GM04504 (cell line): ENCODE data around the gene THTPA.

ENCODE experiments used
- DNase-seq: peaks from one replicate; pipeline ENCODE4 v3.0.0-alpha.2; 2012; ENCODE audit warnings: low read depth

Gene THTPA

DNA sequence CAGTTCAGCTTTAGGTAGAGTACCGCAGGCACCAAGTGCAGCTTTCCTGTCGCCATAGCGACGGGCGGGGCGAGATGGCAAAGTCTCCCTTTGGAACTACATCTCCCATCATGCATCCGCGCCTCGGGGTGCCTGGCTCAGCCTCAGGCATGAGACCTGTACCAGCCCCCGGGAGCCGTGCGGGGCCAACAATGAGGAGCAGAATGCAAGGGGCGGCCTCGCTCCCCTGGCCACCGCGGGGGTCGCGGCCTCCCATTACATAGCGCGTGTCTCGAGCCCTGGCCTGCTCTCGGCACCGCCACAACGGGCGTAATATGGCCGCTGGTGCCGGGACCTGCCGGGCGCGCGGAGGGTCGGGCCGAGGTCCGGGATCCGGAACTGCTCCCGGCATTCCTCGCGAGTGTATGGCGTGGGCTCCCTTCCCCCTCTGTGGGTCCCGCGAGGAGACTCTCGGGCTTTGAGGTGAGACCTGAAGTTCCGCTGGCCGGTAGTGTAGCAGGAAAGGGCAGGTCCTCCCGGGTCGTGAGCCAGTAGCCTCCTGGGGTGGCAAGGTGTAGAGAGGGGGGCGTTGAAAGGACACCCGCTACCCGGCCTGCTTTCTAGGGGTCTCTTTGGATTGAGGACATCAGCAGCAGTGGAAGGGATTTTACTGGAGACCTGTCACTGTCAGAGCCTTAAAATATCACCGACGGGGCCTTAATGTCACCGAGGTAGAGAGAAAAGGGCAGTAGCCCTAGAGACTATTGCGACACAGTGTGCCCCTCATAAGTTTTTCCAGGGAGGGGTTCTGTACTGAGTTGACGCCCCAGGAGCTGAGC lies at the start of gene THTPA:
TSS of gene THTPA (plus strand) at position 390 of the 818 bp plus-strand sequence. CDS start 487 bp downstream, outside the sequence.
- peak; percentile 81 for DNase-seq

DNA sequence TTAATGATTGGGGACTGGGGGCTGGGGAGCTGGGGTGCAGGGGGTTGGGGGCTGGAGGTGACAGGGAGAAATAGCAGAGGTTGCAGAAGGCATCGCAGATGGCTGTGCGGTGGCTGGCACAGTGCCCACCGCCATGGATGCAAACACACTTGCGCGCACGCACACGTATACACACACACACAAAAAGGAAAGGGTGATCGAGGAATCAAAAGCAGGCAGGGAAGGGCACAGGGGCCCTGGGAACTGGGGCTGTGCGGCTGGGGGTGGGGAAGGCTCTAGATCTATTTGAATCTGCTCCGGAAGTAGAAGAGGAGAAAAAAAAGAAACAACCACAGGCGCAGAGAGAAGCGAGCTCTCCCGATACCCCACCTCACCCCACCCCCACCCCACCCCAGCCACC lies 43.9 kb upstream of the THTPA start:
- DNase-seq = no peak

DNA sequence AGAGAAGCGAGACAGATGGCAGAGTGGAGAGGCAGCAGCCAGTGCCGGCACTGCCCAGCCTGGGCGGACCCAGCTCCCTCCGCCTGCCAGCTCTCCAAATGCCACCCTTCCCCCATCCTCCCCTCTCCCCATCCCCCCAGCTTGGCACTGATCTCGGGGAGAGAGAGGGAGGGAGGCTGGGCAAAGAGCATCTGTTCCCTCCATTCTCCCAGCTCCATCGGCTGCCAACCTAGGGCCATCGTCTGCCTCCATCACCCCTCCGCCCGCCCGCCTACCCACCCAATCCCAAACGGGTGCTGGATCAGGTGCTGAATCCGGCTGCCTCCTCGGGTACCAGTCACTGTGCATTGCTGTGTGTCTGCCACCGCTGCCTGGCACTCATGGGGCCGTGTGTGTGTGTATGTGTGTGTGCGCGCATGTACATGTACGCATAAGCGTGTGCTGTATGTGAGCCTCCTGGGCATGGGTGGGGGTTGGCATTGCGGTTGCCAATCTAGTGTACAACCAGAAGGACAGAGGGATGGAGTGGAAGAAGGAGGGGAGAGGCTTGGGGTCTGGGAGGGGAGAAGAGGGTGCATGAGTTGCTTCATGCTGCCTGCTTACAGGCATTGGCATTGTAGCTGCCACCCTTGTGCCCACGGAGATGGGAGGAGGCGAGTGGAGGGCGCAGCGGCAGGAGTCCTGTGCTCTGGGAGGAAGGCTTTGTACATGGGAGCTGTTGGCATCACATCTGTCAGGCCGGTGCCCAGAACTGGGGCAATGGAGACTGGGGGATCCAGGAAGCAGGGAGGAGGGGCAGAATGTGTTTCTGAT lies 42.9 kb upstream of the THTPA start:
- DNase-seq = no peak

GRCh38 chr14:23513818-23514643 lies 42.0 kb upstream of the THTPA start:
- DNase-seq = no peak

DNA sequence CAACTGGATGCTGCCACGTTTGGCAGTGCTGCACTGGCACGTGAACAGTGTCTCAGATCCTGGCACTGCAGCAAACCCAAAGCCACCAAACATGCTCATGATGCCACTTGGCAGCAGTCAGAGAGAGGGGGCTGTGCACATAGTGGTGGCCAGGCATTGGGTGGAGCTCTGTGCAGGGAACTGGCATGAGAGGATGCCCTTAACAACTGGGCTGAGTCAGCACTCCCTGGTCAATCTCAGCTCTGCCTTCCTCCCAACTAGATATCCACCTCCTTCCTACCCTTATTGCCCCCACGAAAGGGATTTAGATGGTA lies 41.5 kb upstream of the THTPA start:
- DNase-seq = no peak

DNA sequence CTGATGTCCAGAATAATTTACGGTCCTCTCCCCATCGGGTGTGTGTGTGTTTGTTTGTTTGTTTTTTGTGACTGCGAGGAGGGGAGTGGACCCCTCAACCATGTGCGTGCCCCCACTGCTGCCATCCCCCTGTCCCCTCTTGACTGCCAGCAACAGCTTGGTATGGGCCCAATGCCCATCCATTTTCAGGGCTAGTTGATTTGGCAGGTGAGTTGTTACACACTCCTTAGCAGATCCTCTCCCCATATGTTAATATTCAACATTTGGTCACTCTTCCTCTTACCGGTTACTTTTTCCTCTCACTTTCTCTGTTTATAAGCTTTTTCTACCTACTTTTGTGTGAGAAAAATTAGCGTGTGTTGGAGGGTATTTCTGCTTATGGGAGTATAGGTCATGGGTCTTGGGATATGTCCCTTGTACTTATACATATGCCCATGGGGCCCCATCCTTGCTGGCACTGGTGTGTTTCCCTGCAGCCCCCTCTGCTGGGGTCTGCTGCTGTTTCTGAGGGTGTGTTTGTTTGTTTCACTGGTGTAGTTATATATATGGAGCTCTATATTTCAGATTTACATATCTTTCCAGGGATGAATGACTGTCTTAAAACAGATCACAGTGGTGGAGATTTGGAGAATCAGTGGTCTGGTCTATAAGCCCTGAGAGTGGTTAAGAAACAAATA lies 38.3 kb upstream of the THTPA start:
- no peak for DNase-seq

GRCh38 chr14:23518709-23519108 lies 37.4 kb upstream of the THTPA start:
- DNase-seq = no peak

DNA sequence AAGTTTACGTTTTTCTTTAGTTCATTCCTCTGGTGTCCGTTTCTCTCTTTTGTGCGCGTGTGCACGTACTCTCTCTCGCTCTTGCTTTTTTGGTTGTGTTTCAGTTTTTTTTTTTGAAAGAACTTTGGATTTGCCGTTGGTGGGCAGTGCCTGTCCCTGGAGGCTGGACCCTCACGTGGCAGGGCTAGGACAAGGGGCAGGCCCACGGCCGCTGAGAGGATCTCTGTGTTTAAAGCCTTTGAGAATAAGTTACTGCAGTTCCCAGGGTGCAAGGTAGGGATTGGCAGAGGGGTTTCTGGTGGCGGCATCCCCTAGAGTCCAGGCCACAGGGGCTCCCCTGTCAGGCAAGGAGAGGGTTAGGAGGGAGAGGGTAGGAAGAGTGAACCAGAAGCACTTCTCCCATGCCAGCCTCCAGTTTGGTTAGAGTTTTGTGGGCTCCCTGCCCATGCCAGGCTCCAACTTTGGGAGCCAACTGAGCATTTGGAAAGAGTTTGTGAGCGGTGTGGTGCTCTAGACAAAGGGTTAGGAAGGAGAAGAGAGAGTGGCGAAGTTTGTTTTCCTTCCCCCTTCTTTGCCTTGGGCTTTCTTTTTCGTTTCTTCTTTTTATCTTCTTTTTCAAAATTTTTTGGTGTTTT lies 35.1 kb upstream of the THTPA start:
- DNase-seq = no peak

- DNase-seq = no peak
Observed at GRCh38 chr14:23521785-23522640, 34.1 kb upstream of the THTPA start.

DNA sequence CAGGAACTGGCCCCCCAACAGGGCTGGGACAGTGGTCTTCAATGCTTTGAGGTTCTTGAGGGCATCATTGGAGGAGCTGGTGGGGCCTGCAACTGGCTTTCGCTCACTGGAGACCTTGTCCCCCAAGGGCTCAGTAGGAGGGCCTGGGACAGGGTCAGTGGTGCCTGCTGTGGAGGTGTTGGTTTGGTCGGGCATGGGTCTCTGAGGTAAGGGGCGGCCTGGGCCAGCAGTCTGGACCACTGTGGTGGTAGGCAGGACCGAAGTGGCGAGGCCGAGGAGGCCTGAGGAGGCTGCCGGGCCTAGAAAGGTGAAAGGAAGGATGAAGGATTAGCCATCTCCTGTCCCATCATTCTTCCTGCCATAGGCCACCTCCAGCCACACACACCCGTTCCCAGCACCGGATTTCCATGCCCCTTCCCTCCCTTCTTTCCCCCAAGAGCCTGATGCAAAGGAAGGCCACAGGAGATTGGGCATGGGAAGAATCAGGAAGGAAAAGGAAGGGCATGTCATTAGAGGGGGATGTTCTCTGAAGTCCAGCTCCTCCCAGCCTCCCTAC lies 33.4 kb upstream of the THTPA start:
- DNase-seq = no peak

GRCh38 chr14:23523229-23524016 lies 32.6 kb upstream of the THTPA start:
- DNase-seq = no peak

GRCh38 chr14:23524954-23525353 lies 31.1 kb upstream of the THTPA start:
- no peak for DNase-seq

DNA sequence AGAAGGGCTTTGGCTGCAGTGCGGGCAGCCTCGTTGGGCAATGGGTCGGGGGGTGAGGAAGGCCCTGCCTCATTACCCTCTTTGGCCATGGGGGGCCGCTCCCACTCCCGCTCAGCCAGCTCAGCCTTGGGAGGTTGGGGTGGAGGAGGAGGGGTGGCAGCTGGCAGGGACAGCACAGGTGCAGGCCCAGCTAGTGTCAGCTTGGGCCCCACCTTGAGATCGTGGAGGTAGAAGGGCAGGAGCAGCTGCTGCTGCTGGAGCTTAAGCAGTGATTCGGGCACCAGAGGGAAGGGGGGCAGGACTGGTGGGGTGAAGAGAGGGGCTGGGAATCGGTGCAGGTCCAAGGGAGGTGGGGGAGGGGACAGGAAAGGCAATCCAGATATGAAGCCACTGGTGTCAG lies 30.5 kb upstream of the THTPA start:
- no peak for DNase-seq

GRCh38 chr14:23528555-23528954 lies 27.5 kb upstream of the THTPA start:
- DNase-seq = no peak

- DNase-seq = no peak
Observed at GRCh38 chr14:23529016-23529415, 27.1 kb upstream of the THTPA start.

- DNase-seq = no peak
Observed at GRCh38 chr14:23530375-23531055, 25.6 kb upstream of the THTPA start.

DNA sequence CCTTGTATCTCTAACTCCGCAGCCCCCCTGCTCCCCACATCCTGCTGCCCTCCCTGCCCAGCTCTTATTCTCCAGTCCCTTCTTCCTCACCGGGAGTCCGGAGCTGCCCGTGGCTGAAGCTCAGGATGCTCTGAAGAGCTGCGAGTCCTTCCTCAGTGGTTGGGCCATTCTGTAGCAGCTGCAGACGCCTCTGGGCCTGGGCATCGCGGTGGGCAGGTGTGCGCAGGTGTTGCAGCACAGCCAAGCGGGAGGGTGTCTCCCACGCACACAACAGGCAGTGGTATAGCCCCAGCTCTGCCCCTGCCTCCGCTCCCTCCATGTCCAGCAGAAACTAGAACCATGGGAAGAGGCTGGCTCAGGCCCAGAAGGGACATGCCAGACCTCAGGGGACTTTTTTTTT lies 24.7 kb upstream of the THTPA start:
- DNase-seq = no peak

- DNase-seq = no peak
Observed at GRCh38 chr14:23532658-23533057, 23.4 kb upstream of the THTPA start.
